Fibroblast of pulmonary artery (primary cell): Measurements from ENCODE around the gene CNKSR1.
A peak's percentile ranks its signal among the peaks of the same experiment; 100 is the strongest.

Experiments
- DNase-seq: peaks from one replicate; pipeline ENCODE4 v3.0.0-alpha.2; 2010; ENCODE audit warnings: low read depth
- H3K4me3 ChIP-seq: replicated peaks from 2 replicates; pipeline ENCODE4 v1.5.1; 2011; ENCODE audit warnings: low read depth, mild to moderate bottlenecking, control low read depth, low read length, moderate library complexity
- TF ChIP-seq, protein P1 (sequence below): IDR thresholded peaks from 2 replicates; pipeline ENCODE4 v1.5.1; 2011; ENCODE audit warnings: mild to moderate bottlenecking, control low read depth, low read length, inconsistent platforms; ENCODE audit errors: missing control alignments

Gene CNKSR1

DNA sequence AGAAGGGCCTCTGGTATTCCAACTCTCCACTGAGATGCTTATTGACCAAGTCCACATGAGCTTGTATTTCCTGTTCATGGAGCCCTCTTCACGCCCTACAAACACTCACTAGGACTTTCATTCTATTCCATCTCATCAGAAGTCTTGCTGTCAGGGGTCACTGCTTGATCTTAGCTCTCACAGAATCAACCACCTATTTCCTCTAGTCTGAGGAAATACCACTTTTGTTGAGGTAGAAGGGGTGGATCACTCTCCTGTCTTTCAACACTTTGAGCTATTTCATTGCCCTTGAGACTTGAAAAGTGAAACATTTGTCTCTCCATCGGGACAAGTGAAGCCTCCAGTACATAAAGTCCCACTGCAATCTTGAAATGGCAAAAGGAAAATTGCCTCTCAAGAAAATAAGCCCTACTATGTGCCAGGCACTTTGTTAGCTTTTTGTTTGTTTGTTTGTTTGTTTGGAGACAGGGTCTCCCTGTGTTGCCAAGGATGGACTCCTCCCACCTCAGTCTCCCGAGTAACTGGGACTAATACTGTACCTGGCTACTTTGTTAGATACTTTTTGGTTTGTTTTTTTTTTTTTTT, 38.2 kb upstream of the CNKSR1 start:
- no peak overlapping the region for H3K4me3 ChIP-seq
- TF ChIP-seq, protein P1, sequence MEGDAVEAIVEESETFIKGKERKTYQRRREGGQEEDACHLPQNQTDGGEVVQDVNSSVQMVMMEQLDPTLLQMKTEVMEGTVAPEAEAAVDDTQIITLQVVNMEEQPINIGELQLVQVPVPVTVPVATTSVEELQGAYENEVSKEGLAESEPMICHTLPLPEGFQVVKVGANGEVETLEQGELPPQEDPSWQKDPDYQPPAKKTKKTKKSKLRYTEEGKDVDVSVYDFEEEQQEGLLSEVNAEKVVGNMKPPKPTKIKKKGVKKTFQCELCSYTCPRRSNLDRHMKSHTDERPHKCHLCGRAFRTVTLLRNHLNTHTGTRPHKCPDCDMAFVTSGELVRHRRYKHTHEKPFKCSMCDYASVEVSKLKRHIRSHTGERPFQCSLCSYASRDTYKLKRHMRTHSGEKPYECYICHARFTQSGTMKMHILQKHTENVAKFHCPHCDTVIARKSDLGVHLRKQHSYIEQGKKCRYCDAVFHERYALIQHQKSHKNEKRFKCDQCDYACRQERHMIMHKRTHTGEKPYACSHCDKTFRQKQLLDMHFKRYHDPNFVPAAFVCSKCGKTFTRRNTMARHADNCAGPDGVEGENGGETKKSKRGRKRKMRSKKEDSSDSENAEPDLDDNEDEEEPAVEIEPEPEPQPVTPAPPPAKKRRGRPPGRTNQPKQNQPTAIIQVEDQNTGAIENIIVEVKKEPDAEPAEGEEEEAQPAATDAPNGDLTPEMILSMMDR, result no peak
- no peak for DNase-seq

DNA sequence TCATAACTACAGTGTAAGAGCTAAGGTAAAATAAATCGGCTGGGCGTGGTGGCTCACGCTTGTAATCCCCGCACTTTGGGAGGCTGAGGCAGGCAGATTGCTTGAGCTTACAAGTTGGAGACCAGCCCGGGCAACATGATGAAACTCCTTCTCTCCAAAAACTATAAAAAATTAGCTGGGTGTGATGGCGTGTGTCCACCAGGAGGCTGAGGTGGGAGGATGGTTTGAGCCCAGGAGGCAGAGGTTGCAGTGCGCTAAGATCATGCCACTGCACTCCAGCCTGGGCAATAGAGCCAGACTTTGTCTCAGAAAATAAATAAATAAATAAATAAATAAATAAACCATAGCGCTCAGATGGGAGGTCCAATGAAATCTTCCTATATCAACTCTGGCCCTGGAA, 35.1 kb upstream of the CNKSR1 start:
- TF ChIP-seq, protein P1, result no peak
- H3K4me3 ChIP-seq, result no peak overlapping the region
- DNase-seq, result no peak

DNA sequence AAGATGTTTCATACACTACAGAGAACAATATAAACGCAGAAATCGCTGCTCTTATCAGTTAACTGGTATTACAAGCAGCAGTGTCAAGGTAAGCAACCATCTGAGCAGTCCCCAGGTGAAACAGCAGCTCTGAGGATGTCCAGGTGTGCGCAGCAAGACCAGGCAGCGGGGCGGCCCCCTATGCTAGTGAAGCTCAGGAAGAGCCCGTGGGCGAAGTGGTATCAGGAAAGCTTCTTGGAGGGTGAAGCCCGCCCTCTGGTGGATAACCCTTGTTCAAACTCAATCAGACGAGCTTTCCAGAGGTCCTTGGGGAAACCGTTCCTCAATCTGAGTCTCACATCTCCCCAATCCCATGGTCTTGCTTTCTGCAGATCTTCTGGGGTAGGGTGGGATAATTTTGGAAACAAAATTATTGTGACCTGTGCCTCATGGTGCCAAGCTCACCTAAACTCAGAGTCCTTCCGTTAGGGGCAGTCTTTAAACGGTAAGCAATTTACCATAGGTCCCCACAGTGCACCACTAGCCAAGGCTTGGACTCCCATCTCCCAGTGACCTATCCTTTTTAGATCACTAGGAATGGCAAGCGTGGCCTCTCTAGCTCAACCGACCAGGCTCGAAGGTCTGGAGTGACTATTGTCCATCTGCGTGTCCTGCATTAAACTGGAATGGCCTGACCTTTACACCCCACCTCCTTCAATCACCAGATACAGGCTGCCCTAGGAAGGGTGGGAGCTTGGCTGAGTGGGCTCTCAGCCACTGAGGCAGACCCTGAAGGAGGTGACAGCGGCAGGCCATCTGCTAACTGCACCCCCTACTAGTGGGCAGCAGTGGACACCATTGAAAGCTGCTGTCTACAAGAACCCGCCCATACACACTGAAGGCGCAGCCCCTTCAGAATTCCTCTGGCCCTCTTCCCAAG, 32.0 kb upstream of the CNKSR1 start:
- TF ChIP-seq, protein P1, result peak; percentile 76
- peak; percentile 87 for DNase-seq
- H3K4me3 ChIP-seq, result no peak overlapping the region

DNA sequence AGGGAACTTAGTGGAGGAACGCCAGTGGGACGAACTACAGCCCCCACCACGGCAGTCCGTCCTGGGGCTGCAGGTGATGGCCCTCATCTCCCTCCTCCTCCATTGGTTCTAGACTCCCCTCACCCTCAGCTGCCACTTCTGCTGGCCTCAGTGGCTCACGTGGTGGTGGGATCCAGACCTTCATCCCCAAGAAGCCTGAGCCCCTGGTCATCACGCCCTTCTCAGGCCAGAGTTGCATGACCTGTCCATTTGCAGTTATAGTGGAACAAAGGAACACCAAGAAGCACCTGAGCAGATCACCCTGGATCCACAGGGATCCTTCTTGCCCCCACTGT, 31.4 kb upstream of the CNKSR1 start:
- no peak overlapping the region for H3K4me3 ChIP-seq
- DNase-seq, result no peak
- TF ChIP-seq, protein P1, result no peak

DNA sequence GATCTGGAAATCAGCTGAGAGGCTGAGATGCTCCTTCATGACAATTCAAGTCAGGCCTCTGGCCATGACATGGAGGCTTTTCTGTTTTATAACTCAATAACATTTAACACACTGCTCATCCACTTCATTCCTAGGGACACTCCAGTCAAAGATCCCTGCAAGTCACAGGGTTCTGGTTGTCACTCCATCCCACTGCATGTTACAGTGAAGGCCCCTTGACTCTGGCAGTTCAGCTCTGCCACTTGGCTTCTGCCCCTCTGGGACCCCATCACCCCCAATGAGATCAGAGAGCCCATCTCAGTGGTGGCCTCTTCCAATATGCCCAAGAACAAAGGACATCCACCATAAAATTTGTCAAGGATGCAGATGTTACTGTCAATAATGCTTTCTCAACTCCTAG, 28.4 kb upstream of the CNKSR1 start:
- no peak for DNase-seq
- TF ChIP-seq, protein P1, result no peak

DNA sequence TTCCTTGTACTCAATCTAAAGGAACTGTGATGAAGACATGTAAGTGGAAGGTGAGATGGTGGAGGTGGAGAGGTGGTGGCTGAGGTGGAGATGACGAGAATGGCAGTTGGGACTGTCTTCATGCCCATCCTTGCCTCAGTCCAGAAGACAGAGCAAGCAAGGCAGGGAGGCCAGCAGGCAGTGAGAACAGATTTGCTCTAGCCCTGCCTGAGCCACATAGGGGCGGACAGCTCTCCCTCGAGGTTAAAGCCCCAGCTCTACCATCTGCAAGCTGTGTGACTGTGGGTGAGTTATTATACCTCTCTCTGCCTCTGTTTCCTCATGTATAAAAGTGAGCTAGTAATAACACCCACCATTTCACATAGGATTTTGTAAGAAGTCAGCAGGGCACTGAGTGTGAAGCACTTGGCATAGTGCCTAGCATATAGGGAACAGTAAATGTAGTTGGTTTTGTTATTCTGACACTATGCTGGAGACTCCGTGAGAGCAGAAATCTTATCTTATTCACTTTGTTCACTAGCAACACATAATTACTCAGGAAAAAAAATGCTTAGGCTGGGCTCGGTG, 23.2 kb upstream of the CNKSR1 start:
- H3K4me3 ChIP-seq, result no peak overlapping the region
- DNase-seq, result no peak
- TF ChIP-seq, protein P1, result no peak

More for the DNA sequence above, 28.4 kb upstream of the CNKSR1 start:
- no peak overlapping the region for H3K4me3 ChIP-seq
